Mucosa of descending colon (tissue), 3 donors: ENCODE data around the gene SNX25. TPM values are rescaled to one million over a fixed set of nuclear protein-coding genes. Genes with fewer than 3 reads are reported as not detected.

Experiments
- ATAC-seq: fragments of 200-7000 bp; cut with Tn5 transposase; one replicate; pipeline ENCODE4 v1.9.1; 2020; ENCODE audit warnings: mild to moderate bottlenecking, moderate library complexity
- DNase-seq, 3 donors: peaks; one replicate each; pipeline ENCODE4 v3.0.0-alpha.2; 2020
- H3K36me3 ChIP-seq: fragments of 200-600 bp; one replicate; pipeline ENCODE4 v1.8.0; 2021; ENCODE audit warnings: low read depth, mild to moderate bottlenecking
- H3K4me1 ChIP-seq: fragments of 200-600 bp; one replicate; pipeline ENCODE4 v1.8.0; 2021; ENCODE audit warnings: low read depth, mild to moderate bottlenecking
- H3K4me3 ChIP-seq: fragments of 200-600 bp; one replicate; pipeline ENCODE4 v1.8.0; 2021; ENCODE audit warnings: mild to moderate bottlenecking
- H3K9me3 ChIP-seq: fragments of 200-600 bp; one replicate; pipeline ENCODE4 v1.8.0; 2021; ENCODE audit warnings: mild to moderate bottlenecking
- intact Hi-C, 2 donors: fragments of 100-400 bp; cut with DNase I in 1 of 2; cut with micrococcal nuclease in 1 of 2; formaldehyde crosslinking; loops; one replicate each; pipeline versions ENCODE4 v1.11.0 to v1.11.1; 2022; cut with DNase I, micrococcal nuclease
- long read RNA-seq, 2 donors: library from polyadenylated mRNA; unstranded; transcript quantifications; one replicate each; pipeline ENCODE4 v2.0.0, GENCODE V29; 2019 to 2021
- total RNA-seq, 3 donors: library from RNA; stranded (reverse); fragmentation: NEBNext Ultra II Directional in 2 of 3; extraction: Animal tissue kit (Norgen Biotek cat#: 25700) in 2 of 3; gene quantifications; one replicate each; pipeline versions ENCODE4 v1.2.1 to v1.2.4, GENCODE V29; 2021 to 2023
- TF ChIP-seq, protein P1 (sequence below): fragments of 200-600 bp; IDR thresholded peaks from one replicate; pipeline ENCODE4 v1.8.0; 2022; ENCODE audit warnings: antibody characterized with exemption, mild to moderate bottlenecking
- donor health status: DM: no; HTN: no; CAD: no; lungs with moderate emphysema.
- donor health status: DM: no; HTN: no; CAD: no.
- donor health status: DM: no; HTN: yes; CAD: no.

SNX25 gene
- total RNA-seq = 10 to 100 TPM; 10.8 to 29.7 (median 16.8) TPM
- long read RNA-seq, donor 1, transcript SNX25-201 (19 exons, 3,264 nt) = major isoform, 22 of 39 reads
- long read RNA-seq, donor 1, partial matches to known transcripts = 4 of 39 reads
- long read RNA-seq, donor 1, other reads (novel, unspliced or antisense) = 13 of 39 reads
- long read RNA-seq, donor 2 = 0 reads

DNA sequence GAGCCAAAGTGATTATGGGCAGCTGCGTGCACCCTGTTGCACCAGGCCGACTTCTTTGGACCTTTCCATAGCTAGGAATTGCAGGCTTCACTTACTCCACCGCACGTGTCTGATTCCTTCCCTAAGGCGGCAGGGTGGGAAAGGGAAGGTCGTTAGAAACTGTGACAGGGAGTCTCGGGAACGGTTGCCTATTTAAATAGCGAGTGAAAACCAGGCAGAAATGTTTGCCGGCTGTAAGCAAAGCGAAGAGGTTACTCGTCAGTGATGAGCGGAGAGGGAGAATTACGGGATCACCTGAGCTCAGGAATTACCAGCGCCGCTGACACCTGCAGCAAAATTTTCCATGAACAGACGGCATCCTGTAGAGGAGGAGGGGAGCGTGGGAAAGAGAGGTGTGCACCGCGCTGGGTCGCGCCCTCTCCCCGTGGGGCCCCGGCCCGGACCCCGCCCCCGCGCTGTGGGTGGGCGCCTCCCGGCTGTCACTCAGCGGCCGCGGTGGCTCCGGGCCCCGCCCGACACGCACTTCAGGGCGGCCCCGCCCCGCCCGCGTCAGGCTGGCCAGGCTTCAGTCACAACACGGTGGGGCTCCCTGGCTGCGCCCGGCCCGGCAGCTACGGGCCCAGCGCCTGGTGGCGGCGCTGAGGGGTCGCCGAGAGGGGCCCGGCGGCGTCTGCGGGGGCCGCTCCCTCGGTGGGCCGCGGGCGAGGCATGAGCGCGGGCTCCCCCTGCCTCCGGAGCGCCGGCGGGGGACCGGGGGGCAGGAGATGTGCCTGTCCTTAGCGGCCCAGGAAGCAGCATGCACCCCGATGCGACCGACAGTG lies at the start of gene SNX25:
Gene SNX25, plus strand, starts transcription at position 568 of the 821 bp plus-strand sequence. Its CDS starts 229 bp downstream, at position 797.
- DNase-seq = peak; percentile 91 to 94 (median 93)
- intact Hi-C loops = no loop called here
- Histone ChIP-seq H3K4me3 (peak within 1 kb of the TSS; percentile 63), H3K36me3 (no peaks in the 10 kb centered on the region), H3K9me3 (no peaks in the 10 kb centered on the region), H3K4me1 (peaks cover 13% of the 10 kb centered on the region)
- TF ChIP-seq, protein P1, sequence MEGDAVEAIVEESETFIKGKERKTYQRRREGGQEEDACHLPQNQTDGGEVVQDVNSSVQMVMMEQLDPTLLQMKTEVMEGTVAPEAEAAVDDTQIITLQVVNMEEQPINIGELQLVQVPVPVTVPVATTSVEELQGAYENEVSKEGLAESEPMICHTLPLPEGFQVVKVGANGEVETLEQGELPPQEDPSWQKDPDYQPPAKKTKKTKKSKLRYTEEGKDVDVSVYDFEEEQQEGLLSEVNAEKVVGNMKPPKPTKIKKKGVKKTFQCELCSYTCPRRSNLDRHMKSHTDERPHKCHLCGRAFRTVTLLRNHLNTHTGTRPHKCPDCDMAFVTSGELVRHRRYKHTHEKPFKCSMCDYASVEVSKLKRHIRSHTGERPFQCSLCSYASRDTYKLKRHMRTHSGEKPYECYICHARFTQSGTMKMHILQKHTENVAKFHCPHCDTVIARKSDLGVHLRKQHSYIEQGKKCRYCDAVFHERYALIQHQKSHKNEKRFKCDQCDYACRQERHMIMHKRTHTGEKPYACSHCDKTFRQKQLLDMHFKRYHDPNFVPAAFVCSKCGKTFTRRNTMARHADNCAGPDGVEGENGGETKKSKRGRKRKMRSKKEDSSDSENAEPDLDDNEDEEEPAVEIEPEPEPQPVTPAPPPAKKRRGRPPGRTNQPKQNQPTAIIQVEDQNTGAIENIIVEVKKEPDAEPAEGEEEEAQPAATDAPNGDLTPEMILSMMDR = no peak
- ATAC-seq = peak; percentile 97

DNA sequence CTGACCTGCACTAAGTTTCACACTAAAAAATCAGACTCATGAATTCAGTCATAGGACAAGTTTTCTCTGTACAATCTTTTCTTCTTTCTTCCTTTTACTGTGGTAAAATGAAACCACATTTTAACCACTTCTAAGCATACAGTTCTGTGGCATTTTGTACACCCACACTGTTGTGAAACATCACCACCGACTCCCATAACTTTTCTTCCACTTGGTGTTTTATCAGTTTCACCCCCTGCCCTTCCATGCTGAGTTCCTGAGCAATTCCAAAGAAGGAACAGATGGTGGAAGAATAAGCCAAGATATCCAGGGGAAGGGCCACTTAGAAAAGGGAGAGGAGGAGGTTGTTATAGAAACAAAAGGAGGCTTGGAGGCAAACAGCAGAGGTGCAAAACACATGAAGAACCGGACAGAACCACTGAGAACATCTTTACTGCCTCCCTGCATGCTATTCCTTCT lies 43.8 kb upstream of the SNX25 start:
- Histone ChIP-seq H3K36me3 (no peaks in the 10 kb centered on the region), H3K9me3 (no peaks in the 10 kb centered on the region), H3K4me3 (no peak overlapping the region), H3K4me1 (no peaks in the 10 kb centered on the region)
- DNase-seq (no peak), ATAC-seq (no peak)
- TF ChIP-seq, protein P1 = no peak
- intact Hi-C loops = no loop called here

GRCh38 chr4:185167234-185167633 lies 42.2 kb upstream of the SNX25 start:
- TF ChIP-seq, protein P1 = no peak
- no peak for ATAC-seq
- intact Hi-C loops = no loop called here

GRCh38 chr4:185171373-185172071 lies 37.9 kb upstream of the SNX25 start:
- Histone ChIP-seq H3K4me1 (no peaks in the 10 kb centered on the region), H3K36me3 (no peaks in the 10 kb centered on the region), H3K9me3 (no peaks in the 10 kb centered on the region), H3K4me3 (no peak overlapping the region)
- ATAC-seq (no peak), DNase-seq (no peak)
- intact Hi-C loops = no loop called here
- TF ChIP-seq, protein P1 = no peak

More at GRCh38 chr4:185167234-185167633, 42.2 kb upstream of the SNX25 start:
- H3K4me3 ChIP-seq = no peak overlapping the region
- no peaks in the 10 kb centered on the region for H3K36me3 ChIP-seq
- no peak for DNase-seq
- no peaks in the 10 kb centered on the region for H3K4me1 ChIP-seq
- H3K9me3 ChIP-seq = no peaks in the 10 kb centered on the region

DNA sequence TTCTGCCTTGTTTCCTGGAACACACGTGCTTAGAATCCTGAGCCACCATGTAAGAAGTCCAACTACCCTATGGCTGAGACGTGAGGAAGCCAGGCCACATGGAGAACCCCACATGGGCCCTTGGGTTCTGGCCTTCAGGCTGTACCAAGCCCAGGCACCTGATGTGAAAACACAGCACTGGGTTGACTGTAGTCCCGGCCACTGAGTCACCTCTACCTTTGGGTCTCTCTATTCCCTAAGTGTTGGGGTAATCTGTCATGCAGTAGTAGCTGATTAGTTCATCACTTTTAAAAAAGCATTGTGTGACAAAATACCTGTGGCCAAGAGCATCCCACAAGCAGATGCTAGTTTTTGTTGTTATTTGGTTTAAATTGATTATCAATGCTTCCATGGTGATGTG lies 29.9 kb upstream of the SNX25 start:
- ATAC-seq = no peak
- intact Hi-C loops = no loop called here
- Histone ChIP-seq H3K36me3 (no peaks in the 10 kb centered on the region), H3K9me3 (no peaks in the 10 kb centered on the region), H3K4me3 (no peak overlapping the region), H3K4me1 (no peaks in the 10 kb centered on the region)
- TF ChIP-seq, protein P1 = no peak
- DNase-seq = no peak
